ENCODE measurements around the gene RGMB.

Gene RGMB

DNA sequence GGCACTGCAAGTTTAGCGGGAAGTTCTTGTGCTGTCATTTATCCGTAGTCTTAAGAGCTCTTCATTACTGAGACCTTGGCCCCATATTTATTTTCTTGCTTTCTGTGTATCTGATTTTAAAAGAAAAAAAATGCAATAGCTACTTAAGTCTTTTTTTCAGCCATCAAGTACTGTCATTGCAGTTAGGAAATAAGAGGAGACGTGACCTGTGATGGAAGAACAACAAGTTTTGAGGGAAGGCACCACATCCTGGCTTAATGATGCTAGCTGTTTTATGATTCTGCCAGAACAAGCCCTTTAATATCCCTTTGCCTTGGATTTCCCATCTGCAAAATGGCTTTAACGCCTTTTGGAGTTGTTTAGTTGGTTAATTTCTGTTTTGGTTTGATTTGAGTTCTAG lies 3.8 kb downstream of the RGMB start:
- Histone ChIP-seq H3K36me3 (no peaks in the 10 kb centered on the region), H3K9me3 (no peaks in the 10 kb centered on the region), H3K4me1 (ENCODE audit: control insufficient read depth in 1 of 2, insufficient read depth in 1 of 2, low read depth in 1 of 2, low read length in 1 of 2) (peaks cover 16 to 25% of the 10 kb centered on the region in 2 experiments), H3K27me3 (peaks cover 100% of the 10 kb centered on the region), H3K27ac (no peak overlapping the region), H3K4me3 (ENCODE audit: low read depth in 1 of 2, low read length in 1 of 2) (no peak overlapping the region)
- TF ChIP-seq, protein P1, sequence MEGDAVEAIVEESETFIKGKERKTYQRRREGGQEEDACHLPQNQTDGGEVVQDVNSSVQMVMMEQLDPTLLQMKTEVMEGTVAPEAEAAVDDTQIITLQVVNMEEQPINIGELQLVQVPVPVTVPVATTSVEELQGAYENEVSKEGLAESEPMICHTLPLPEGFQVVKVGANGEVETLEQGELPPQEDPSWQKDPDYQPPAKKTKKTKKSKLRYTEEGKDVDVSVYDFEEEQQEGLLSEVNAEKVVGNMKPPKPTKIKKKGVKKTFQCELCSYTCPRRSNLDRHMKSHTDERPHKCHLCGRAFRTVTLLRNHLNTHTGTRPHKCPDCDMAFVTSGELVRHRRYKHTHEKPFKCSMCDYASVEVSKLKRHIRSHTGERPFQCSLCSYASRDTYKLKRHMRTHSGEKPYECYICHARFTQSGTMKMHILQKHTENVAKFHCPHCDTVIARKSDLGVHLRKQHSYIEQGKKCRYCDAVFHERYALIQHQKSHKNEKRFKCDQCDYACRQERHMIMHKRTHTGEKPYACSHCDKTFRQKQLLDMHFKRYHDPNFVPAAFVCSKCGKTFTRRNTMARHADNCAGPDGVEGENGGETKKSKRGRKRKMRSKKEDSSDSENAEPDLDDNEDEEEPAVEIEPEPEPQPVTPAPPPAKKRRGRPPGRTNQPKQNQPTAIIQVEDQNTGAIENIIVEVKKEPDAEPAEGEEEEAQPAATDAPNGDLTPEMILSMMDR (IDR thresholded peaks at IDR 0.05) = no peak

DNA sequence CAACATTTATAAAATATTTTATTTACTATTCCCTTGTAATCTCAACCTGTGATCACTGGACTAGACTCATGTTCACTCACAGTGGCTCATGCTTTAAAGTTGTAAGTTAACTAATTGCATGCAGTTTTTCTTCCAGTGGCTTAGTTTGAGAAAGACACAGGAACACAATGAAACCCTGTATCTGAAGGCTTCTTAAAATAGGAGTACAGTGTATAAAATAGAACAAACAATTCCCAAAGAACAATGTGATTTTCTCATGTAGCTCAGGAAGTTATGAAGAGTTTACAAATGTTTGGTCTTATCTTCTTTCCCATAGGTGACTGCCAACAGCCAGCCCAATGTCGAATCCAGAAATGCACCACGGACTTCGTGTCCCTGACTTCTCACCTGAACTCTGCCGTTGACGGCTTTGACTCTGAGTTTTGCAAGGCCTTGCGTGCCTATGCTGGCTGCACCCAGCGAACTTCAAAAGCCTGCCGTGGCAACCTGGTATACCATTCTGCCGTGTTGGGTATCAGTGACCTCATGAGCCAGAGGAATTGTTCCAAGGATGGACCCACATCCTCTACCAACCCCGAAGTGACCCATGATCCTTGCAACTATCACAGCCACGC lies 5.9 kb downstream of the RGMB start:
- Histone ChIP-seq H3K27me3 (peaks cover 100% of the 10 kb centered on the region), H3K4me1 (ENCODE audit: control insufficient read depth in 1 of 2, insufficient read depth in 1 of 2, low read depth in 1 of 2, low read length in 1 of 2) (peaks cover 4 to 5% of the 10 kb centered on the region in 2 experiments), H3K27ac (no peak overlapping the region), H3K4me3 (ENCODE audit: low read depth in 1 of 2, low read length in 1 of 2) (no peak overlapping the region), H3K9me3 (no peaks in the 10 kb centered on the region), H3K36me3 (no peaks in the 10 kb centered on the region)
- TF ChIP-seq, protein P1 (IDR thresholded peaks at IDR 0.05) = no peak

DNA sequence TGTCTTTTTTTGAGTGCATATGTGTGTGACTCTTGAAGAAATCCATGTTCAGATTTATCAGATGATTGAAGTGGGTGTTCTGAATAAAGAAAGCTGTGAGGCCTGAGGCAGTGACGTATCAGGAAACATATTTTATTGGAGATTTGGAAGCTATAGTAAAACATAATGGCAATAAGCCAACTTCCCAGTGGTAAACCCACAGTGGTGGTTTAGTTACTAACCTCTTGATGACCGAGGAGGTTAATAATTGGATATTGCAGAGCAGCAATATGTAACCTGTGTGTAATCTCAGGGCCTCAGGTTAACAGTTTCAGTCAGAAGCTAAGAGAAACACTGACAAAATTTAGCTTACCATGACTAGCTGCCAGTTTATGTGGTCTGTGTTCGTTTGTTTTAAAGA lies 6.9 kb downstream of the RGMB start:
- no peaks in the 10 kb centered on the region for H3K4me1 ChIP-seq (ENCODE audit: control insufficient read depth in 1 of 2, insufficient read depth in 1 of 2, low read depth in 1 of 2, low read length in 1 of 2)
- TF ChIP-seq, protein P1 (IDR thresholded peaks at IDR 0.05) = no peak
- H3K4me3 ChIP-seq (ENCODE audit: low read depth in 1 of 2, low read length in 1 of 2) = no peak overlapping the region
- H3K9me3 ChIP-seq = no peaks in the 10 kb centered on the region
- no peaks in the 10 kb centered on the region for H3K36me3 ChIP-seq
- peaks cover 100% of the 10 kb centered on the region for H3K27me3 ChIP-seq
- no peak overlapping the region for H3K27ac ChIP-seq

DNA sequence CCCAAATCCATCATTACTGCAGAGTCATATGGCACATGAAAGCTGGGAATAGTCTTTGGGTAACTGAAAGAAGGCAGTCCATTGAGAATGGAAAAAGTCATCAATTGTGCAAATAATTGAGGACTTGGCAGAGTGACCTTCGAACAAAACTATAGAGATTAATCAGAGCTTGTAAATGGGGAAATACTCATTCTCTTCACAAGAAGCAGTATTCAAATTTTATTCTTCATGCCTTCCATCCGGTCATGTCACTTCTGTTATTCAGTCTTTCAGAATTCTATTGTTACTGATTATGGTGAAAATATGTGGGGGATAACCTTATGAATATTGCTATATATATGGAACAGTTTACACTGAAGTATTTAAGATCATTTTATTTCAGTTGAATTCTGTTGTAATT lies 8.1 kb downstream of the RGMB start:
- Histone ChIP-seq H3K27ac (no peak overlapping the region), H3K27me3 (peaks cover 88% of the 10 kb centered on the region), H3K36me3 (no peaks in the 10 kb centered on the region), H3K4me1 (ENCODE audit: control insufficient read depth in 1 of 2, insufficient read depth in 1 of 2, low read depth in 1 of 2, low read length in 1 of 2) (no peaks in the 10 kb centered on the region), H3K4me3 (ENCODE audit: low read depth in 1 of 2, low read length in 1 of 2) (no peak overlapping the region), H3K9me3 (no peaks in the 10 kb centered on the region)
- TF ChIP-seq, protein P1 (IDR thresholded peaks at IDR 0.05) = no peak

DNA sequence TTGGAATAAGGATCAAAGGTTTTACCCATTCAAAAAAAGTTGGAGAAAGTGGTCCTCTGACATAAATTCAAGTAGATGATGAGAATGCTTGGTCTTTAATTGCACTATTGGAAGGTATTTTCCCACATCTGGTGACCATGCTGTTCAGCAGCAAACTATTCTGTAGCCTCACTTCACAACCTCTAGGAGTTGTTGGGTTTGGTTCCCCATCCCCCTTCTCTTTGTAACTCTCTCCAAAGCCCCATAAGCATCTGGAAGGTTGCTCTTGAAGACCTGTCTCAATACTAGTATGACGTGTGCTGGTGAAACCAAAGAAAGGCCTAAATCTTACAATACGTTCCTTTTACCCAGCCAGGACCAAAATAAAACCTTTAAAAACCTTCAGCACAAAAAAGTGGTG lies 8.5 kb downstream of the RGMB start:
- TF ChIP-seq, protein P1 (IDR thresholded peaks at IDR 0.05) = no peak
- Histone ChIP-seq H3K27me3 (peaks cover 88% of the 10 kb centered on the region), H3K9me3 (no peaks in the 10 kb centered on the region), H3K4me1 (ENCODE audit: control insufficient read depth in 1 of 2, insufficient read depth in 1 of 2, low read depth in 1 of 2, low read length in 1 of 2) (no peaks in the 10 kb centered on the region), H3K27ac (no peak overlapping the region), H3K4me3 (ENCODE audit: low read depth in 1 of 2, low read length in 1 of 2) (no peak overlapping the region), H3K36me3 (no peaks in the 10 kb centered on the region)
